ENCODE measurements around the gene KIFC3. TPM values are rescaled to one million over a fixed set of nuclear protein-coding genes. Genes with fewer than 3 reads are reported as not detected.

Gene KIFC3
- total RNA-seq, 6 donors from 2014 or later: 82.6 to 340 (median 110) TPM

GRCh38 chr16:57755726-57756423, 46.4 kb downstream of the KIFC3 start:
- no peak overlapping the region for H3K27ac ChIP-seq
- no peaks in the 10 kb centered on the region for H3K27me3 ChIP-seq
- H3K9me3 ChIP-seq: no peaks in the 10 kb centered on the region
- no peak overlapping the region for H3K4me3 ChIP-seq
- H3K4me1 ChIP-seq: peaks cover 4 to 11% (median 9%) of the 10 kb centered on the region in 4 donors
- ATAC-seq (ENCODE audit: low FRiP score in 2 of 2): no peak
- TF ChIP-seq POLR2A (IDR thresholded peaks at IDR 0.05): no peak
- no peak for TF ChIP-seq POLR2AphosphoS5 (IDR thresholded peaks at IDR 0.05)
- no peak for TF ChIP-seq EP300 (IDR thresholded peaks at IDR 0.05)
- no peak for TF ChIP-seq CTCF (IDR thresholded peaks at IDR 0.05)
- peak in 1 of 2 donors; percentile 60 for DNase-seq
- 79 to 87% methylated on average over 18 of the region's 18 CpGs for WGBS, 2 donors
- peaks cover 5 to 92% (median 47%) of the 10 kb centered on the region in 4 donors for H3K36me3 ChIP-seq

- peak in 1 of 2 donors; percentile 66 for DNase-seq
- H3K27me3 ChIP-seq: no peaks in the 10 kb centered on the region
- H3K4me3 ChIP-seq: no peak overlapping the region
- ATAC-seq (ENCODE audit: low FRiP score in 2 of 2): no peak
- no peaks in the 10 kb centered on the region for H3K9me3 ChIP-seq
- no peak overlapping the region for H3K27ac ChIP-seq
- WGBS, 2 donors: 82 to 89% methylated on average over 12 to 24 of the region's 24 CpGs
- TF ChIP-seq EP300 (IDR thresholded peaks at IDR 0.05) (no peak), POLR2A (IDR thresholded peaks at IDR 0.05) (no peak), POLR2AphosphoS5 (IDR thresholded peaks at IDR 0.05) (no peak), CTCF (IDR thresholded peaks at IDR 0.05) (no peak)
- H3K4me1 ChIP-seq: peaks cover 4 to 11% (median 9%) of the 10 kb centered on the region in 4 donors
- H3K36me3 ChIP-seq: peaks cover 2 to 90% (median 42%) of the 10 kb centered on the region in 4 donors
These were observed 47.1 kb downstream of the KIFC3 start for GRCh38 chr16:57755061-57755684.

GRCh38 chr16:57754354-57755060, 47.8 kb downstream of the KIFC3 start:
- peak in 1 of 2 donors; percentile 32 for DNase-seq
- H3K36me3 ChIP-seq: peaks cover 2 to 83% (median 38%) of the 10 kb centered on the region in 4 donors

More at GRCh38 chr16:57754354-57755060, 47.8 kb downstream of the KIFC3 start:
- H3K27ac ChIP-seq: no peak overlapping the region
- 71 to 88% methylated on average over 4 to 9 of the region's 9 CpGs for WGBS, 2 donors
- H3K27me3 ChIP-seq: no peaks in the 10 kb centered on the region
- peaks cover 4 to 11% (median 9%) of the 10 kb centered on the region in 4 donors for H3K4me1 ChIP-seq
- H3K9me3 ChIP-seq: no peaks in the 10 kb centered on the region
- no peak for ATAC-seq (ENCODE audit: low FRiP score in 2 of 2)
- TF ChIP-seq EP300 (IDR thresholded peaks at IDR 0.05) (no peak), CTCF (IDR thresholded peaks at IDR 0.05) (no peak), POLR2A (IDR thresholded peaks at IDR 0.05) (no peak), POLR2AphosphoS5 (IDR thresholded peaks at IDR 0.05) (no peak)
- H3K4me3 ChIP-seq: no peak overlapping the region
